Brain pericyte (primary cell): Measurements from ENCODE around the gene SLC22A31.
"Not testable (repeated sequence)": the region's sequence is repeated elsewhere in the genome, so short reads cannot be mapped to it uniquely, and the experiment has no call there.

Source experiments
- DNase-seq: peaks from one replicate; pipeline ENCODE4 v3.0.0-alpha.2; 2012; ENCODE audit warnings: low read depth, low spot score

The SLC22A31 gene

GRCh38 chr16:89165681-89165979 is 34.7 kb downstream of the SLC22A31 start:
- not testable (repeated sequence) for DNase-seq

- no peak for DNase-seq
Measured at GRCh38 chr16:89164847-89165680, 35.3 kb downstream of the SLC22A31 start.

GRCh38 chr16:89164436-89164835 is 35.9 kb downstream of the SLC22A31 start:
- DNase-seq: no peak

GRCh38 chr16:89163297-89163696 is 37.0 kb downstream of the SLC22A31 start:
- no peak for DNase-seq

GRCh38 chr16:89161763-89162713 is 38.3 kb downstream of the SLC22A31 start:
- no peak for DNase-seq

GRCh38 chr16:89160977-89161701 is 39.2 kb downstream of the SLC22A31 start:
- no peak for DNase-seq

GRCh38 chr16:89159850-89160354 is 40.4 kb downstream of the SLC22A31 start:
- no peak for DNase-seq

GRCh38 chr16:89159066-89159849 is 41.1 kb downstream of the SLC22A31 start:
- DNase-seq: no peak

- no peak for DNase-seq
Measured at GRCh38 chr16:89157778-89158177, 42.6 kb downstream of the SLC22A31 start.

GRCh38 chr16:89156740-89157645 is 43.3 kb downstream of the SLC22A31 start:
- DNase-seq: no peak

- DNase-seq: no peak
Measured at GRCh38 chr16:89155851-89156739, 44.2 kb downstream of the SLC22A31 start.

GRCh38 chr16:89155184-89155679 is 45.1 kb downstream of the SLC22A31 start:
- no peak for DNase-seq

GRCh38 chr16:89154390-89155183 is 45.8 kb downstream of the SLC22A31 start:
- DNase-seq: no peak

GRCh38 chr16:89153848-89154271 is 46.5 kb downstream of the SLC22A31 start:
- DNase-seq: no peak

GRCh38 chr16:89152831-89153700 is 47.3 kb downstream of the SLC22A31 start:
- no peak for DNase-seq

GRCh38 chr16:89150981-89151380 is 49.4 kb downstream of the SLC22A31 start:
- DNase-seq: no peak
